Brain pericyte (primary cell): ENCODE data around the gene SHKBP1.

Experiments
- DNase-seq: peaks from one replicate; pipeline ENCODE4 v3.0.0-alpha.2; 2012; ENCODE audit warnings: low read depth, low spot score

Gene SHKBP1

GRCh38 chr19:40601134-40601974, 24.7 kb downstream of the SHKBP1 start, which contains the start of gene LTBP4:
TSS of gene LTBP4 (plus strand) at chr19:40601369. CDS start at chr19:40601388, 19 bp downstream.
- no peak for DNase-seq

GRCh38 chr19:40603071-40603388, 26.4 kb downstream of the SHKBP1 start:
- DNase-seq, result no peak

- peak; percentile 93 for DNase-seq
Measured at GRCh38 chr19:40603389-40604170, 26.9 kb downstream of the SHKBP1 start.

GRCh38 chr19:40604171-40604646, 27.5 kb downstream of the SHKBP1 start:
- DNase-seq, result no peak

- no peak for DNase-seq
Measured at GRCh38 chr19:40604647-40605215, 28.1 kb downstream of the SHKBP1 start.

- no peak for DNase-seq
Measured at GRCh38 chr19:40605216-40605971, 28.7 kb downstream of the SHKBP1 start.

GRCh38 chr19:40607311-40608239, 30.9 kb downstream of the SHKBP1 start:
- DNase-seq, result no peak

- no peak for DNase-seq
Measured at GRCh38 chr19:40608240-40608621, 31.6 kb downstream of the SHKBP1 start.

- DNase-seq, result no peak
Measured at GRCh38 chr19:40608957-40609356, 32.3 kb downstream of the SHKBP1 start.

GRCh38 chr19:40609561-40610395, 33.1 kb downstream of the SHKBP1 start:
- no peak for DNase-seq

- DNase-seq, result no peak
Measured at GRCh38 chr19:40610396-40611064, 33.9 kb downstream of the SHKBP1 start.

GRCh38 chr19:40611096-40611495, 34.4 kb downstream of the SHKBP1 start:
- no peak for DNase-seq

GRCh38 chr19:40611900-40612698, 35.4 kb downstream of the SHKBP1 start:
- DNase-seq, result no peak

- no peak for DNase-seq
Measured at GRCh38 chr19:40612831-40613689, 36.4 kb downstream of the SHKBP1 start.

GRCh38 chr19:40613690-40614621, 37.3 kb downstream of the SHKBP1 start:
- DNase-seq, result peak; percentile 72
